DND-41 (cell line): Measurements from ENCODE around the gene FAM114A1.

ENCODE experiments used
- EZH2 ChIP-seq: IDR thresholded peaks from 3 replicates; pipeline ENCODE4 v1.6.1; 2012; ENCODE audit warnings: borderline replicate concordance, low read depth, mild to moderate bottlenecking, moderate library complexity, low read length, inconsistent platforms; ENCODE audit not compliant: severe bottlenecking
- TF ChIP-seq, protein P1 (sequence below): IDR thresholded peaks from 2 replicates; pipeline ENCODE4 v1.5.1; 2012; ENCODE audit warnings: borderline replicate concordance, low read length, moderate library complexity, mild to moderate bottlenecking; ENCODE audit not compliant: poor library complexity, severe bottlenecking; ENCODE audit errors: extremely low read depth

DNA sequence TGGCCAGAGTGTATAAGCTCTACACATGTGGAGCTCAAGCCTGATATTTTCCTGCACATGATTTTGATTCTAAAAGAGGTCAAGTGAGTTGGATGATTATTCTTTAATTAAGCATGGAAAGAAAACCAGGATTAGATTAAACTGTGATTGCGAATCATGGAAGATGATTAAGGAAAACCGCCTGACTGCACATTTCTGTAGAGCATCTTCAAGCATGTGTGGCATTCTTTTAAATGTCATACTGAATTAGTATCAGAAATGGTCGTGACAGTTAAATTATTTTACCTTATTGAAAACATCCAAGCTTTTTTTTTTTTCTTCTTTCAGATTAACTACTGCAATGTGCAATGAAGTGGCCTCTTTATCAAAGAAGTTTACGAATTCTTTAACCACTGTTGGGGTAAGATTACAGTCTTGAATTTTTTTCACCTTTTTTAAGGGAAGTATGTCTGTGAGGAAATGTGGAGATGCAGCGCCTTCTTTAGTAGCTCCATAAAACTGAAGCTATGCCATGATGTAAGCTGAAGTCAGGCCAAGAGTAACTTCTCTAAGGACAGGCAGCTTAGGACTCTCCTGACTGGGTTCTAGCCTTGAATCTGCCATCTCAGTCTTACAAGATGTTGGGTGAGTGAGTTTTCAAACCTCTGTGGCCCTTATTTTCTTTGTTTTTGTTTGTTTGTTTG lies 67.9 kb downstream of the FAM114A1 start:
- TF ChIP-seq, protein P1, sequence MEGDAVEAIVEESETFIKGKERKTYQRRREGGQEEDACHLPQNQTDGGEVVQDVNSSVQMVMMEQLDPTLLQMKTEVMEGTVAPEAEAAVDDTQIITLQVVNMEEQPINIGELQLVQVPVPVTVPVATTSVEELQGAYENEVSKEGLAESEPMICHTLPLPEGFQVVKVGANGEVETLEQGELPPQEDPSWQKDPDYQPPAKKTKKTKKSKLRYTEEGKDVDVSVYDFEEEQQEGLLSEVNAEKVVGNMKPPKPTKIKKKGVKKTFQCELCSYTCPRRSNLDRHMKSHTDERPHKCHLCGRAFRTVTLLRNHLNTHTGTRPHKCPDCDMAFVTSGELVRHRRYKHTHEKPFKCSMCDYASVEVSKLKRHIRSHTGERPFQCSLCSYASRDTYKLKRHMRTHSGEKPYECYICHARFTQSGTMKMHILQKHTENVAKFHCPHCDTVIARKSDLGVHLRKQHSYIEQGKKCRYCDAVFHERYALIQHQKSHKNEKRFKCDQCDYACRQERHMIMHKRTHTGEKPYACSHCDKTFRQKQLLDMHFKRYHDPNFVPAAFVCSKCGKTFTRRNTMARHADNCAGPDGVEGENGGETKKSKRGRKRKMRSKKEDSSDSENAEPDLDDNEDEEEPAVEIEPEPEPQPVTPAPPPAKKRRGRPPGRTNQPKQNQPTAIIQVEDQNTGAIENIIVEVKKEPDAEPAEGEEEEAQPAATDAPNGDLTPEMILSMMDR, result no peak
- TF ChIP-seq EZH2, result no peak
